KMS-11 (cell line): Measurements from ENCODE around the gene TBCD.

Experiments
- H2AFZ ChIP-seq: fragments of 200-600 bp; sonication (generic); 2 replicates; pipeline ENCODE4 v1.6.1; 2016; ENCODE audit warnings: antibody characterized with exemption, mixed run types, low read depth
- H3K27ac ChIP-seq: fragments of 200-600 bp; sonication (generic); 2 replicates; pipeline ENCODE4 v1.6.1; 2016; ENCODE audit warnings: mild to moderate bottlenecking, mixed run types
- H3K27me3 ChIP-seq: fragments of 200-600 bp; sonication (generic); 2 replicates; pipeline ENCODE4 v1.6.1; 2017; ENCODE audit warnings: mild to moderate bottlenecking, low read depth, mixed run types, moderate library complexity; ENCODE audit not compliant: insufficient read depth
- H3K36me3 ChIP-seq: fragments of 200-600 bp; sonication (generic); 2 replicates; pipeline ENCODE4 v1.6.1; 2017; ENCODE audit warnings: mild to moderate bottlenecking, mixed run types; ENCODE audit not compliant: insufficient read depth
- H3K4me1 ChIP-seq: fragments of 200-600 bp; sonication (generic); 2 replicates; pipeline ENCODE4 v1.6.1; 2016; ENCODE audit warnings: mild to moderate bottlenecking, low read depth, mixed run types; ENCODE audit not compliant: poor library complexity, severe bottlenecking
- H3K4me2 ChIP-seq: fragments of 200-600 bp; sonication (generic); 2 replicates; pipeline ENCODE4 v1.7.0; 2016; ENCODE audit warnings: mild to moderate bottlenecking, mixed run types
- H3K4me3 ChIP-seq: fragments of 200-600 bp; sonication (generic); IDR thresholded peaks from 2 replicates; pipeline ENCODE4 v1.6.1; 2017; ENCODE audit warnings: low read depth, low read length, mixed read lengths; ENCODE audit not compliant: insufficient read depth
- H3K79me2 ChIP-seq: fragments of 200-600 bp; sonication (generic); 2 replicates; pipeline ENCODE4 v1.6.1; 2016; ENCODE audit warnings: low read depth, mixed run types; ENCODE audit not compliant: insufficient read depth
- H3K9ac ChIP-seq: fragments of 200-600 bp; sonication (generic); 2 replicates; pipeline ENCODE4 v1.6.1; 2016; ENCODE audit warnings: mild to moderate bottlenecking, mixed run types
- H4K20me1 ChIP-seq: fragments of 200-600 bp; sonication (generic); 2 replicates; pipeline ENCODE4 v1.6.1; 2016; ENCODE audit warnings: mild to moderate bottlenecking, mixed run types; ENCODE audit not compliant: insufficient read depth
- TF ChIP-seq, protein P1 (sequence below): fragments of 200-600 bp; sonication (generic); conservative IDR thresholded peaks from 2 replicates; pipeline ENCODE4 v1.6.1; 2017; ENCODE audit warnings: low read depth, mild to moderate bottlenecking, antibody characterized with exemption, low read length, moderate library complexity, mixed read lengths

The TBCD gene

DNA sequence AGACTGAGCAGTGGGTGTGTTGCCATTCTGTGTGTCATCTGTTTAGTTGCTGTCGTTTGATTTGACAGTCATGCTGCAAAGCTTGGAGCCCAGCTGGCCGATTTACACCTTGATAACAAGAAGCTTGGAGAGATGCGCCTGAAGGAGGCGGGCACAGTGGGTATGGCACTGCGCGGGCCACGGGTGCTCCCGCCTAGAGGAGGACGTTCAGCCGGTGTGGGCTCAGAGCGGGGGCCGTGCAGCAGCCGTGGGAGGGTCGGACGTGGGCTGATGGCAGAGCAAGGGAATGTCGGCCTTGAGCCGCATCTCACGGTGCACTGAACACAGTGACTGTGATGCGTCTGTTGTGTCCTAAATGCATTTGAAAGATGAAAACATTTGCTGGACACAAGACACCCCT, 31.7 kb upstream of the TBCD start:
- H3K27ac ChIP-seq, result no peak overlapping the region
- TF ChIP-seq, protein P1, sequence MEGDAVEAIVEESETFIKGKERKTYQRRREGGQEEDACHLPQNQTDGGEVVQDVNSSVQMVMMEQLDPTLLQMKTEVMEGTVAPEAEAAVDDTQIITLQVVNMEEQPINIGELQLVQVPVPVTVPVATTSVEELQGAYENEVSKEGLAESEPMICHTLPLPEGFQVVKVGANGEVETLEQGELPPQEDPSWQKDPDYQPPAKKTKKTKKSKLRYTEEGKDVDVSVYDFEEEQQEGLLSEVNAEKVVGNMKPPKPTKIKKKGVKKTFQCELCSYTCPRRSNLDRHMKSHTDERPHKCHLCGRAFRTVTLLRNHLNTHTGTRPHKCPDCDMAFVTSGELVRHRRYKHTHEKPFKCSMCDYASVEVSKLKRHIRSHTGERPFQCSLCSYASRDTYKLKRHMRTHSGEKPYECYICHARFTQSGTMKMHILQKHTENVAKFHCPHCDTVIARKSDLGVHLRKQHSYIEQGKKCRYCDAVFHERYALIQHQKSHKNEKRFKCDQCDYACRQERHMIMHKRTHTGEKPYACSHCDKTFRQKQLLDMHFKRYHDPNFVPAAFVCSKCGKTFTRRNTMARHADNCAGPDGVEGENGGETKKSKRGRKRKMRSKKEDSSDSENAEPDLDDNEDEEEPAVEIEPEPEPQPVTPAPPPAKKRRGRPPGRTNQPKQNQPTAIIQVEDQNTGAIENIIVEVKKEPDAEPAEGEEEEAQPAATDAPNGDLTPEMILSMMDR, result no peak
- no peak overlapping the region for H2AFZ ChIP-seq
- H3K36me3 ChIP-seq, result no peaks in the 10 kb centered on the region
- no peaks in the 10 kb centered on the region for H3K27me3 ChIP-seq
- no peaks in the 10 kb centered on the region; the same call in 1 of the 2 replicates for H4K20me1 ChIP-seq
- H3K4me2 ChIP-seq, result no peak overlapping the region
- peaks cover 15% of the 10 kb centered on the region; the same call in 1 of the 2 replicates for H3K79me2 ChIP-seq
- peaks cover 20% of the 10 kb centered on the region for H3K4me1 ChIP-seq
- H3K9ac ChIP-seq, result no peak overlapping the region
- H3K4me3 ChIP-seq, result no peak overlapping the region

DNA sequence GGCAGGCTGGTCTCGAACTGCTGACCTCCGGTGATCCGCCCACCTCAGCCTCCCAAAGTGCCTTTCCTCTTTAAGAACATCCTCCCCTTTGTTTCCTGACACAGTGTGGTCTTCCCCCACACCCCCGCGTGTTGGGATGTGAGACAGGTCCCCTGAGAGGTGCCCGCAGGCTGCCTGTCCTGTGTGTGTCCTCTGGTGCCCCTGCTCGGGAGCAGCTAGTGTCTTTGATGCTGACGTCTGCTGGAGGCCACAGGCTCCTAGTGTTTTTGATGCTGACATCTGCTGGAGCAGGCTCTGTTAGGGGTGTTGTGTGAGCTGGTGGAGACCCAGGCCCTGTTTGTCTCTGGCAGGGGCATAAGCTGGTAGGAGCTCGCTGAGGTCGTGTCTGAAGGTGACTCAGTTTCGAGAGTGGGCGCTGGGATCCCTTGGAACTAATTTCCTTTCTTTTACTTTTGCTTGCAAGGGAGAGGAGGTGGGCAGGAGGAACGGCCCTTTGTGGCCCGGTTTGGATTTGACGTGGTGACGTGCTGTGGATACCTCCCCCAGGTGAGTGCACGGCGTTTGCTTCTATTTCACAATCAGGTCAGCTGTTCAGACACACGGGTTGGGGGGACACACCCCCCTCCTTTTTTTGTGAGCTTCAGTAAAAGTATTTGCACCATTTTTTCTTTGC, 29.4 kb upstream of the TBCD start:
- no peak overlapping the region for H3K27ac ChIP-seq
- no peak overlapping the region for H3K4me2 ChIP-seq
- no peaks in the 10 kb centered on the region; the same call in 1 of the 2 replicates for H4K20me1 ChIP-seq
- no peaks in the 10 kb centered on the region for H3K27me3 ChIP-seq
- no peak overlapping the region for H3K4me3 ChIP-seq
- no peaks in the 10 kb centered on the region for H3K36me3 ChIP-seq
- peaks cover 6% of the 10 kb centered on the region; the same call in 1 of the 2 replicates for H3K79me2 ChIP-seq
- H2AFZ ChIP-seq, result no peak overlapping the region
- H3K4me1 ChIP-seq, result peaks cover 15% of the 10 kb centered on the region
- TF ChIP-seq, protein P1, result no peak
- H3K9ac ChIP-seq, result no peak overlapping the region

DNA sequence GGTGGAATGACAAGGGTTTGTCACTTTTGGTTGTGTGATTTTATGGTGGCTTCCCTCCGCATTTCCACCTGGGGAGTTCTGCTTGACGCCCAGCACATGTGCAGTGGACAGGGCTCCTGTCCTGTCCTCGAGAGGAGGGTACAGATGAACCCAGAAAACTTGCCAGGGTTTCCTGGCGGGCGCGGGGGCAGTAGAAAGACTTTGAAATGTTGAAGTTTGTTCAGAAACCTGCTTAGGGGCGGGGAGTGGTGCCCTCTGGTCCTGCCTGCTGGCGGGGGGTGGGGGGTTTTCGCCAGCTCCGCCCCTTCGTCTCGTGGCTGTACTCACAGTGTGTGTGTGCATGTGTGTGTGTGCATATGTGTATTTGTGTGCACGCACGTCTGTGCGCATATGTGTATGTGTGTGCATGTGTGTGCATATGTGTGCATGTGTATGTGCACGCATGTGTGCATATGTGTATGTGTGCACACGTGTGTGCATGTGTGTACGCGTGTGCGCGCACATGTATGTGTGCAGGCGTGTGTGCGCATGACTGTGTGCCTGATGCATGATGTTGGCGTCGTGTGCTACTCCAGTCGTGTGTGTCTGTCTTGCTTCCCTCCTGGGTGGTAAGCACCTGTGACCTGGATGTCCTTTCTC, 28.6 kb upstream of the TBCD start:
- TF ChIP-seq, protein P1, result no peak
- H3K27me3 ChIP-seq, result no peaks in the 10 kb centered on the region
- peaks cover 9% of the 10 kb centered on the region for H3K4me1 ChIP-seq
- no peak overlapping the region for H3K4me3 ChIP-seq
- no peak overlapping the region for H3K27ac ChIP-seq
- H3K4me2 ChIP-seq, result no peak overlapping the region
- H3K36me3 ChIP-seq, result no peaks in the 10 kb centered on the region
- H3K9ac ChIP-seq, result no peak overlapping the region
- no peak overlapping the region for H2AFZ ChIP-seq
- no peaks in the 10 kb centered on the region; the same call in 1 of the 2 replicates for H3K79me2 ChIP-seq
- H4K20me1 ChIP-seq, result no peaks in the 10 kb centered on the region

DNA sequence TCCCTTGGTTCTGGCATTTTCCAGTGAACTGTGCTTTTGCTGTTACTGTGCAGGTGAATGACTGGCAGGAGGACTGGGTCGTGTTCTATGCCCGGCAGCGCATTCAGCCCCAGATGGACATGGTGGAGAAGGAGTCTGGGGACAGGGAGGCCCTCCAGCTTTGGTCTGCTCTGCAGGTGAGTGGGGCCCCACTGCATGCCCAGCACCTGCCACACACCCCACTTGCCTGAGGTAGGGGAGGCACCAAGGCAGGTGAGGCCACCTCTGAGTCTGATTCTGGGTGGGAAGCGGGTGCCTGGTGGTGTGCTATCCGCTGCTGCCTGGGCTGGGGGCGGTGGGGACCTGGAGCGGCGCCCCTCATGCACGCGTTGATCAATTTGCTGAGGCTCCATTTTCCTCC, 25.4 kb upstream of the TBCD start:
- Histone ChIP-seq H3K79me2 (no peaks in the 10 kb centered on the region), H3K4me3 (no peak overlapping the region), H3K9ac (no peak overlapping the region), H3K27me3 (no peaks in the 10 kb centered on the region), H3K27ac (no peak overlapping the region), H3K4me2 (no peak overlapping the region), H3K4me1 (no peaks in the 10 kb centered on the region), H4K20me1 (no peaks in the 10 kb centered on the region), H3K36me3 (no peaks in the 10 kb centered on the region), H2AFZ (no peak overlapping the region)
- TF ChIP-seq, protein P1, result no peak
